Osteoblast (primary cell): ENCODE measurements around the gene CIBAR2. TPM values are rescaled to one million over a fixed set of nuclear protein-coding genes. Genes with fewer than 3 reads are reported as not detected.

Experiments
- DNase-seq: peaks from one replicate; pipeline ENCODE4 v3.0.0; 2011; ENCODE audit warnings: low spot score, mixed read lengths; ENCODE audit not compliant: insufficient read length; ENCODE audit errors: missing footprints
- H2AFZ ChIP-seq: 2 replicates; pipeline ENCODE4 v1.6.0; 2011; ENCODE audit warnings: mild to moderate bottlenecking, low read length
- H3K27ac ChIP-seq: 2 replicates; pipeline ENCODE4 v1.5.1; 2011; ENCODE audit warnings: mild to moderate bottlenecking, low read depth, low read length, moderate library complexity
- H3K27me3 ChIP-seq: 2 replicates; pipeline ENCODE4 v1.6.0; 2012; ENCODE audit warnings: mild to moderate bottlenecking, control low read depth, inconsistent platforms, low read length, moderate library complexity; ENCODE audit not compliant: insufficient read depth
- H3K36me3 ChIP-seq: 2 replicates; pipeline ENCODE4 v1.5.1; 2011; ENCODE audit warnings: mild to moderate bottlenecking, low read length, control low read depth, moderate library complexity; ENCODE audit not compliant: insufficient read depth
- H3K4me1 ChIP-seq: 2 replicates; pipeline ENCODE4 v1.5.1; 2011; ENCODE audit warnings: mild to moderate bottlenecking, low read length, control low read depth, moderate library complexity; ENCODE audit not compliant: insufficient read depth
- H3K4me2 ChIP-seq: 2 replicates; pipeline ENCODE4 v1.6.0; 2011; ENCODE audit warnings: mild to moderate bottlenecking, low read length; ENCODE audit not compliant: insufficient read depth
- H3K4me3 ChIP-seq: fragments of 200-600 bp; sonication (generic); 3 replicates; pipeline ENCODE4 v1.5.1; 2012; ENCODE audit warnings: mild to moderate bottlenecking, low read length, inconsistent platforms; ENCODE audit not compliant: insufficient read depth
- H3K79me2 ChIP-seq: 2 replicates; pipeline ENCODE4 v1.6.0; 2012; ENCODE audit warnings: mild to moderate bottlenecking, low read length, control low read depth, inconsistent platforms; ENCODE audit not compliant: insufficient read depth
- H3K9me3 ChIP-seq: 2 replicates; pipeline ENCODE4 v1.5.1; 2011; ENCODE audit warnings: low read depth, low read length, control low read depth
- H4K20me1 ChIP-seq: 2 replicates; pipeline ENCODE4 v1.6.0; 2012; ENCODE audit warnings: mild to moderate bottlenecking, low read length, control low read depth; ENCODE audit not compliant: insufficient read depth
- total RNA-seq: library from RNA; depleted of rRNA; stranded (reverse); fragments of >200 nt; gene quantifications from 2 replicates; pipeline ENCODE4 v1.2.3, GENCODE V29; 2012
- TF ChIP-seq, protein P1 (sequence below): IDR thresholded peaks from 2 replicates; pipeline ENCODE4 v1.5.1; 2011; ENCODE audit warnings: mild to moderate bottlenecking, low read depth, low read length, moderate library complexity; ENCODE audit errors: extremely low read depth

Gene CIBAR2
- total RNA-seq, 1 donor = under 0.01 TPM

DNA sequence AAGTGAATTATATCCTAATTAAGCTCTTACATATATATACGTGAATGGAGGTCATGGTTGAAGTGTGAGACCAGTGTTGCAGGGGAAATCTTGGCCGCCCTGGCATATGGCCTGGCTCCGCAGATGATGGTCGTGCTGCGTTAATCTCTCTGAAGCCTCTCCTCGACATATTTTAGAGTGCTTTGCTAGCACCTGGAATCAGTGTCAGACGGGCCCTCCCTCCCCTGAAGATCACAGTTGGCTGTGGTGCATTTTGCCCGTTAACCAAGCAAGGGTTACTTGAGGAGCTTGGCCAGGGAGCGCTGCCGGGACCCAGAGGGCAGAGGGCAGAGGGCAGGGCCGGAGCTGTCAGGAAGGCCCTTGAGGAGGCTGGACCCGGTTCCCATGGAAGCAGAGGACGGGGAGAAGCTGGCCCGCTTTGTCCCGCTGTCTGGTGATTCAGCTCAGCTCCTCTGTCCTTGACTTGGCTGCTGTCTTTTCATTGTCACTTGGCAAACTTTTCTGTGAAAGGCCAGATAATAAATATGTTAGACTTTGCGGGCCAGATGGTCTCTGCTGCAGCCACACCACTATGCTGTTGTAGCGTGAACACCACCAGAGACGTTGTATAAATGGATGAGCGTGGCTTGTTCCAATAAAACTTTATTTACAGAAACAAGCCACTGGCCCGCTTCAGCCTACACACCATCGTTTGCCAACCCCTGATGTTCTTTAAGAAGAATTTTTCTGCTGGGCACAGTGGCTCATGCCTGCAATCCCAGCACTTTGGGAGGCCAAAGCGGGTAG is 32.3 kb downstream of the CIBAR2 start:
- Histone ChIP-seq H4K20me1 (no peaks in the 10 kb centered on the region), H3K4me1 (no peaks in the 10 kb centered on the region), H3K27me3 (no peaks in the 10 kb centered on the region), H2AFZ (no peak overlapping the region), H3K27ac (no peak overlapping the region), H3K36me3 (peaks cover 24% of the 10 kb centered on the region), H3K79me2 (no peaks in the 10 kb centered on the region), H3K9me3 (no peaks in the 10 kb centered on the region), H3K4me3 (no peak overlapping the region), H3K4me2 (no peak overlapping the region)
- TF ChIP-seq, protein P1, sequence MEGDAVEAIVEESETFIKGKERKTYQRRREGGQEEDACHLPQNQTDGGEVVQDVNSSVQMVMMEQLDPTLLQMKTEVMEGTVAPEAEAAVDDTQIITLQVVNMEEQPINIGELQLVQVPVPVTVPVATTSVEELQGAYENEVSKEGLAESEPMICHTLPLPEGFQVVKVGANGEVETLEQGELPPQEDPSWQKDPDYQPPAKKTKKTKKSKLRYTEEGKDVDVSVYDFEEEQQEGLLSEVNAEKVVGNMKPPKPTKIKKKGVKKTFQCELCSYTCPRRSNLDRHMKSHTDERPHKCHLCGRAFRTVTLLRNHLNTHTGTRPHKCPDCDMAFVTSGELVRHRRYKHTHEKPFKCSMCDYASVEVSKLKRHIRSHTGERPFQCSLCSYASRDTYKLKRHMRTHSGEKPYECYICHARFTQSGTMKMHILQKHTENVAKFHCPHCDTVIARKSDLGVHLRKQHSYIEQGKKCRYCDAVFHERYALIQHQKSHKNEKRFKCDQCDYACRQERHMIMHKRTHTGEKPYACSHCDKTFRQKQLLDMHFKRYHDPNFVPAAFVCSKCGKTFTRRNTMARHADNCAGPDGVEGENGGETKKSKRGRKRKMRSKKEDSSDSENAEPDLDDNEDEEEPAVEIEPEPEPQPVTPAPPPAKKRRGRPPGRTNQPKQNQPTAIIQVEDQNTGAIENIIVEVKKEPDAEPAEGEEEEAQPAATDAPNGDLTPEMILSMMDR = no peak
- DNase-seq = peak; percentile 38

DNA sequence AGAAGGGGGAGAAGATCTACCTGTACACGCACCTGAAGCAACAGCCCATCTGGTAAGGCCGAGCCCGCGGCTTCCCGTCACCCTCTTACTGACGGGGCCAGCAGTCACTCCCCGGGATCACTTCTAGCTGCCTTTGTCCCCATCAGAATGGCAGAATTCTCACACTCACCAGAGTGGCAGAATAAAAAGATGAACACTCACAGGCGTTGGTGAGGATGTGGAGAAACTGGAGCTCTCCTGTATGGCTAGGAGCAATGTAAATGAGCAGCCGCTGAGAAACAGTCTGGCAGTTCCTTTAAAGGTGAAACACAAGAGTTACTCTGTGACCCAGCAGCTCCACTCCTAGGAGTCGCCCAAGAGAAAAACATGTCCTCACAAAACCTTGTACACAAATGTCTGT is 33.3 kb downstream of the CIBAR2 start:
- H3K4me1 ChIP-seq = no peaks in the 10 kb centered on the region
- H3K9me3 ChIP-seq = no peaks in the 10 kb centered on the region
- no peak overlapping the region for H3K4me3 ChIP-seq
- H4K20me1 ChIP-seq = no peaks in the 10 kb centered on the region
- H3K27me3 ChIP-seq = no peaks in the 10 kb centered on the region
- H3K4me2 ChIP-seq = no peak overlapping the region
- peaks cover 24% of the 10 kb centered on the region for H3K36me3 ChIP-seq
- H2AFZ ChIP-seq = no peak overlapping the region
- DNase-seq = no peak
- H3K79me2 ChIP-seq = no peaks in the 10 kb centered on the region
- TF ChIP-seq, protein P1 = no peak
- no peak overlapping the region for H3K27ac ChIP-seq

DNA sequence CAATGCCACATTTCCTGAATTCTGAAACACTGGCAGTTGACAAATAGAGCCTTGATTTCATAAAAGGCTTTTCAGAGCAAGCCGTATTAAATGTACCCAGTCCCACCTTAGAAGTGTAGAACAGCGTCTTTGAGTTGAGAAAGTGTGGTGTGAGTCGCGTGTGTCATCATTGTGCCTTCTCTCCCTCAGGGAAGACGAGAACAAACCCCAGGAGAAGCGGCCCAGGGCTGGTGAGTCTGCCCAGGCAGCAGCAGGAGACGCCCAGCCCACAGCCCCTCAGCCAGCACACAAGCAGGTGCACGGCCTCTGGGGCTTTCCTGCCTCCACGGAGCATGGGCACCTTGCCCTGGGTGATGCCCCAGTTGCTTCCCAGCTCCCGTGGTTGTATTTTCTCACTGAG is 34.0 kb downstream of the CIBAR2 start:
- H3K27ac ChIP-seq = no peak overlapping the region
- no peak for DNase-seq

DNA sequence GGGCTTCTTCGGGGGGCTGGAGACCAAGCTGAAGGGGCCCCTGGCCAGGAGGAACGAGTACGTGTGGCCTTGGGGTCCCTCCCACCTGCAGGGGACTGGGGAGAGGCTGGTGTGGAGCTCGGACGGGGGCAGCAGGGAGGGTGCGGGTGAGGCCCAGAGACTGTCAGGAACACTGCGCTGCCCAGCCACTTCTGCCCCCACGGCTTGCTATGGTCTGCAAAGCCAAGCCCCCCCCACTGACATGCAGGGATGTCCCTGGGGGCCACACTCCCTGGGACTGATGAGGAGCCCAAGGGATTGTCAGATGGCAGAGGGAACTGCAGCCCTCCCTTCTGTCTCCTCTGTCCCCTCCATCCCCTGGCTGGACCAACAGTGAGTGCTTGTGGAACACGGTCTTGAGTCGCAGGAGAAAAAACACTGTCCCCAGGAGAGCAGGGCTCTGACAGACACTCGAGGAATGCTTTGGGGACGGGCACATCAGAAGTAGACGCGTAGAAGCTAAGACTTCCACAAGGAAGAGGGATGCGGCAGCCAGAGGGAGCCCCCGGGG is 34.6 kb downstream of the CIBAR2 start:
- TF ChIP-seq, protein P1 = no peak
- H4K20me1 ChIP-seq = no peaks in the 10 kb centered on the region
- DNase-seq = peak; percentile 65
- no peak overlapping the region for H3K27ac ChIP-seq
- no peaks in the 10 kb centered on the region for H3K9me3 ChIP-seq
- H3K79me2 ChIP-seq = no peaks in the 10 kb centered on the region
- no peak overlapping the region for H2AFZ ChIP-seq
- H3K27me3 ChIP-seq = no peaks in the 10 kb centered on the region
- no peak overlapping the region for H3K4me3 ChIP-seq
- H3K4me1 ChIP-seq = no peaks in the 10 kb centered on the region
- H3K36me3 ChIP-seq = peaks cover 24% of the 10 kb centered on the region
- H3K4me2 ChIP-seq = no peak overlapping the region

More for the DNA sequence above, 34.0 kb downstream of the CIBAR2 start:
- Histone ChIP-seq H3K79me2 (no peaks in the 10 kb centered on the region), H2AFZ (no peak overlapping the region), H3K27me3 (no peaks in the 10 kb centered on the region), H3K9me3 (no peaks in the 10 kb centered on the region), H3K4me2 (no peak overlapping the region), H3K4me3 (no peak overlapping the region), H3K36me3 (peaks cover 24% of the 10 kb centered on the region), H3K4me1 (no peaks in the 10 kb centered on the region), H4K20me1 (no peaks in the 10 kb centered on the region)
- TF ChIP-seq, protein P1 = no peak
